T-helper 2 cell treated with Interferon-gamma antibody and Interleukin-4, amounts not matched to agents 5 μg/mL and 100 μg/mL, for 36 hours (primary cell): ENCODE measurements around the gene MARCHF9.
"Not testable (repeated sequence)": the region's sequence is repeated elsewhere in the genome, so short reads cannot be mapped to it uniquely, and the experiment has no call there.

ENCODE experiments used
- DNase-seq: peaks from one replicate; pipeline ENCODE4 v3.0.0; 2021; ENCODE audit warnings: low spot score
- H3K27ac Mint-ChIP-seq: one replicate; pipeline ENCODE4 v1.8.0; 2021; ENCODE audit warnings: mild to moderate bottlenecking, mixed read lengths
- H3K27me3 Mint-ChIP-seq: one replicate; pipeline ENCODE4 v1.8.0; 2021; ENCODE audit warnings: low read depth, mixed read lengths
- H3K36me3 Mint-ChIP-seq: one replicate; pipeline ENCODE4 v1.8.0; 2021; ENCODE audit warnings: low read depth, mixed read lengths
- H3K4me1 Mint-ChIP-seq: one replicate; pipeline ENCODE4 v1.8.0; 2021; ENCODE audit warnings: low read depth, mixed read lengths
- H3K4me3 Mint-ChIP-seq: one replicate; pipeline ENCODE4 v1.8.0; 2022; ENCODE audit warnings: mild to moderate bottlenecking, moderate library complexity, mixed read lengths
- H3K9me3 Mint-ChIP-seq: one replicate; pipeline ENCODE4 v1.8.0; 2021; ENCODE audit warnings: mixed read lengths

Gene MARCHF9, protein sequence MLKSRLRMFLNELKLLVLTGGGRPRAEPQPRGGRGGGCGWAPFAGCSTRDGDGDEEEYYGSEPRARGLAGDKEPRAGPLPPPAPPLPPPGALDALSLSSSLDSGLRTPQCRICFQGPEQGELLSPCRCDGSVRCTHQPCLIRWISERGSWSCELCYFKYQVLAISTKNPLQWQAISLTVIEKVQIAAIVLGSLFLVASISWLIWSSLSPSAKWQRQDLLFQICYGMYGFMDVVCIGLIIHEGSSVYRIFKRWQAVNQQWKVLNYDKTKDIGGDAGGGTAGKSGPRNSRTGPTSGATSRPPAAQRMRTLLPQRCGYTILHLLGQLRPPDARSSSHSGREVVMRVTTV

DNA sequence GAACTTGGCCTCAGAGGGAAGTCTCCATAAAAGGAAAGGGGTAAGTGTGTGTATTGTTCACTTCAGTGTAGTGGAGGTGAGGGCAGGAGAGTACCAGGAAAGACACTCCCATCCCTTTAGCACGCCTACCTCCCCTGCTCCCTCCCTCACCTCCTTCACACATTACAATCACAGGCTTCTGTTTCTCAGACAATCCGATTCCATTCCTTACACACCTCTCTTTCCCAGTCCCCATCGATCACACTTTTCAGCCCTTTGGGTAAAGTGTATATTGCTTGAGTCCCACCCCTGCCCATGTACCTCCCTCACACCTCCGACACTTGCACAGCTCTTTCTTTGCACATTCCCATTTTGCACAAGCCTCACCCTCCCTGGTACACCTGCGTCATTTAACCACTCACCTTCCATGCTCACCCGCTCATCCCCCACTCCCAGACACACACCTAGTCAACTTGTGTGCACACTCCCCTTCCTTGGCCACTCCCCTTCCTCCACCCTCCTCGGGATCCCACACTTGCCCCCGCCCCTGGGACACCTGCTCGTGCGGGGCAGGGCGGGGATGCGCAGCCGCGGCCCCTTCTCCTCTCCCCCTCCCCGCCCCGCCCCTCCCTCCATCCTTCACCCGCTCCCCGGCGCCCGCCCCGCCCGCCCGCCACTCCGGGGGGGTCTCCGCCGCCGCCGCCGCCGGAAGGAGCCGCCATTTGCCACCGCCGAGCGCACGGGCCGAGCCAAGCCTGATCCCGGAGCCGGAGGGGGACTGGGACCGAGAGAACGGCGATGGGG lies at the start of gene MARCHF9:
TSS of gene MARCHF9 (plus strand) at position 693 of the 783 bp plus-strand sequence. CDS start 426 bp downstream, outside the sequence.
- peaks cover 3% of the 10 kb centered on the region for H3K27me3 Mint-ChIP-seq

DNA sequence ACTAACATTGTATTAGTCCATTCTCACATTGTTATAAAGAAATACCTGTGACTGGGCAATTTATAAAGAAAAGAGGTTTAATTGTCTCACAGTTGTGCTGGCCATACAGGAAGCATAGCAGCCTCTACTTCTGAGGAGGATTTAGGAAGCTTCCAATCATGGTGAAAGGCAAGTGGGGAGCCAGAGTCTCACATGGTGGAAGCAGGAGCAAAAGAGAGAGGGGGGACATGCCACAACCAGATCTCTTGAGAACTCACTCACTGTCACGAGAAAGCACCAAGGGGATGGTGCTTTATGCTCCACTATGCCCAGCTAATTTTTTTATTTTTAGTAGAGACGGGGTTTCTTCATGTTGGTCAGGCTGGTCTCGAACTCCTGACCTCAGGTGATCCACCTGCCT lies 47.7 kb upstream of the MARCHF9 start:
- Mint-ChIP-seq H3K4me3 (no peak overlapping the region), H3K9me3 (peaks cover 27% of the 10 kb centered on the region), H3K27me3 (no peaks in the 10 kb centered on the region), H3K4me1 (peaks cover 6% of the 10 kb centered on the region), H3K27ac (no peak overlapping the region), H3K36me3 (peaks cover 57% of the 10 kb centered on the region)
- no peak for DNase-seq

More for the DNA sequence above, at the start of gene MARCHF9:
- H3K4me3 Mint-ChIP-seq: peak within 1 kb of the TSS; percentile 89
- peak; percentile 83 for DNase-seq
- peaks cover 32% of the 10 kb centered on the region for H3K36me3 Mint-ChIP-seq
- H3K4me1 Mint-ChIP-seq: peaks cover 51% of the 10 kb centered on the region
- H3K9me3 Mint-ChIP-seq: no peaks in the 10 kb centered on the region
- H3K27ac Mint-ChIP-seq: peak within 1 kb of the TSS; percentile 85

DNA sequence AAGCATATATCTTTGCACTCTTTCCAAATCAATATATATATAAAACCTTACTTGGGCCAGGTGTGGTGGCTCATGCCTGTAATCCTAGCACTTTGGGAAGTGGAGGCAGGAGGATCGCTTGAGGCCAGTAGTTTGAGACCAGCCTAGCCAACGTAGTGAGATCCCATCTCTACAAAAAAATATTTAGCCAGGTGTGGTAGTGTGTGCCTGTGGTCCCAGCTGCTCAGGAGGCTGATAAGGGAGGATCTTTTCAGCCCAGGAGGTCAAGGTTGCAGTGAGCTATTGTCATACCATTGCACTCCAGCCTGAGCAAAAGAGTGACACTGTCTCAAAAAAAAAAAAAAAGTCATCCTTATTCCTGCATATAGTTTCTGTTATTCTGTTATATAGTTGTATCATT lies 46.6 kb upstream of the MARCHF9 start:
- H3K9me3 Mint-ChIP-seq: peaks cover 18% of the 10 kb centered on the region
- no peak for DNase-seq
- peaks cover 6% of the 10 kb centered on the region for H3K4me1 Mint-ChIP-seq
- peaks cover 51% of the 10 kb centered on the region for H3K36me3 Mint-ChIP-seq
- no peak overlapping the region for H3K27ac Mint-ChIP-seq
- no peaks in the 10 kb centered on the region for H3K27me3 Mint-ChIP-seq
- H3K4me3 Mint-ChIP-seq: no peak overlapping the region

DNA sequence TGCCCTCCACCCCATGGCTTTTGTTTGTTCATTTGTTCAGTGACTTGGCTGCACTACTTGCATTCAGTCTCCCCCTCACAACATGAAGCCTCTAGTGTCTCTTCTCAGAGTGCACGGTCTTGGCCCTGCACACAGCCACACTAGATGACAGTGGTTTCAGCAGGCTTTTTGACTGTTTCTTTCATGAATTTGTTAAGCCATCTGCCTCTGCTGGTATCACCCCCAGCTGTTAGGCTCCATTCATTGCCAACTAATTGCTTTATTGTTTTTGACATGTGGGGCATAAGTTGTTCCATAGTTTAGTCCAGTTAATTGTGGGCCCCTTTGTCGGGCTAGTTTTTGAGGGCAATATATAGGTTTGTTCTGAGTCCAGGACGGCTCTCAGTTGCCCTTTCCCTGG lies 42.2 kb upstream of the MARCHF9 start:
- H3K4me1 Mint-ChIP-seq: peaks cover 6% of the 10 kb centered on the region
- H3K4me3 Mint-ChIP-seq: no peak overlapping the region
- peaks cover 45% of the 10 kb centered on the region for H3K36me3 Mint-ChIP-seq
- H3K27me3 Mint-ChIP-seq: no peaks in the 10 kb centered on the region
- peaks cover 8% of the 10 kb centered on the region for H3K9me3 Mint-ChIP-seq
- H3K27ac Mint-ChIP-seq: no peak overlapping the region
- no peak for DNase-seq

DNA sequence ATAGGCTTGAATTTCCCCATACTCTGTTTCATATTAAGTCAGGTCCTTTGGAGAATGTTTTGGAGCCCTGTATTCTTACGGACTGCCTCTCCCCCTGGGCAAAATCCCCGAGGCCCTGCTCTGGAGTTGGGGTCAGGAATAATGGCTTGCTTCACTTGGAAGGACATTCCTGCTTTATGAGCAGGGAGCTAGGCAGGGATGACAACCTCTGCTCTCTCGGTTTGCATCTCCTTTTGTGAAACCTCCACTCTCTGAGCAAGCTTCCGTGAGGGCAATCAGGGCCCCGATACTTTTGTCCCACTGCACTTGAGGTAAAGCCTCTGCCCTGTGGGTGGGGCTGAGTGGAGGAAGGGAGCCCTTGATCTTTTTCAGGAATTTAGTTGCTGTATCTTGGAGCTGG lies 41.7 kb upstream of the MARCHF9 start:
- H3K36me3 Mint-ChIP-seq: peaks cover 48% of the 10 kb centered on the region
- peaks cover 6% of the 10 kb centered on the region for H3K4me1 Mint-ChIP-seq
- DNase-seq: no peak
- H3K27ac Mint-ChIP-seq: no peak overlapping the region
- H3K9me3 Mint-ChIP-seq: peaks cover 8% of the 10 kb centered on the region
- no peaks in the 10 kb centered on the region for H3K27me3 Mint-ChIP-seq
- no peak overlapping the region for H3K4me3 Mint-ChIP-seq

DNA sequence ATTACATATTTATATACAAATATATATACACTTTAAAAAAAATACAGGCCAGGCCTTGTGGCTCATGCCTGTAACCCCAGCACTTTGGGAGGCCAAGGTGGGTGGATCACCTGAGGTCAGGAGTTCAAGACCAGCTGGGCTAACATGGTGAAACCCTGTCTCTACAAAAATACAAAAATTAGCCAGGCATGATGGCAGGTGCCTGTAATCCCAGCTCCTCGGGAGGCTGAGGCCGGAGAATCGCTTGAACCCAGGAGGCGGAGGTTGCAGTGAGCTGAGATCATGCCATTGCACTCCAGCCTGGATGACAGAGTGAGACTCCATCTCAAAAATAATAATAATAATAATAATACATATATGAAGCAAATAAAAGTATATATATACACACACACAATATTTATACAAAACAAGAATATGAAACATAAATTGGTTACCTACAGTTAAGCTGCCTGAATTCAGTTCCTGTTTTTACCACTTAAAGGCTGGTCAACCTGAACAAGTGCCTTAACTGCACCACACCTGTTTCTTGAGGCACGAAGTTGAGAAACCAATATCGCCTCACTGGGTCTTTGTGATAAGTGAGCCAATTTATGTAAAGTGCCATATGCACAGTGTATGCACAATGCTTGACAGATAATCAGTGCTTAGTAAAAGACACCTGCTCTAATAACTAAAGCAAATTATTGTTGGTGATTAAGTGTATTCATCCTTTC lies 39.7 kb upstream of the MARCHF9 start:
- not testable (repeated sequence) for H3K27ac Mint-ChIP-seq, H3K4me3 Mint-ChIP-seq
- peaks cover 56% of the 10 kb centered on the region for H3K36me3 Mint-ChIP-seq

DNA sequence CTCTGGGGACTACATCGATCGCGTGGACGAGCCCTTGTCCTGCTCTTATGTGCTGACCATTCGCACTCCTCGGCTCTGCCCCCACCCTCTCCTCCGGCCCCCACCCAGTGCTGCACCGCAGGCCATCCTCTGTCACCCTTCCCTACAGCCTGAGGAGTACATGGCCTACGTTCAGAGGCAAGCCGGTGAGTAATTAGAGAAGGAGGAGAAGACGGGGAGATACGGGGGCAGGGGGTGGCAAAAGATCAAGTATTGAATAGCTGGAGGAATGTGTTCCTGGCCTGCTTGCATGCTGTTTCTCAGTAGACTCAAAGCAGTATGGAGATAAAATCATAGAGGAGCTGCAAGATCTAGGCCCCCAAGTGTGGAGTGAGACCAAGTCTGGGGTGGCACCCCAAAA lies 39.1 kb upstream of the MARCHF9 start:
- no peak overlapping the region for H3K4me3 Mint-ChIP-seq
- no peak for DNase-seq
- H3K9me3 Mint-ChIP-seq: peaks cover 8% of the 10 kb centered on the region
- H3K27me3 Mint-ChIP-seq: no peaks in the 10 kb centered on the region
- H3K36me3 Mint-ChIP-seq: peaks cover 56% of the 10 kb centered on the region
- H3K27ac Mint-ChIP-seq: no peak overlapping the region
- H3K4me1 Mint-ChIP-seq: no peaks in the 10 kb centered on the region

More for the DNA sequence above, 39.7 kb upstream of the MARCHF9 start:
- not testable (repeated sequence) for H3K27me3 Mint-ChIP-seq, H3K4me1 Mint-ChIP-seq, H3K9me3 Mint-ChIP-seq, DNase-seq

DNA sequence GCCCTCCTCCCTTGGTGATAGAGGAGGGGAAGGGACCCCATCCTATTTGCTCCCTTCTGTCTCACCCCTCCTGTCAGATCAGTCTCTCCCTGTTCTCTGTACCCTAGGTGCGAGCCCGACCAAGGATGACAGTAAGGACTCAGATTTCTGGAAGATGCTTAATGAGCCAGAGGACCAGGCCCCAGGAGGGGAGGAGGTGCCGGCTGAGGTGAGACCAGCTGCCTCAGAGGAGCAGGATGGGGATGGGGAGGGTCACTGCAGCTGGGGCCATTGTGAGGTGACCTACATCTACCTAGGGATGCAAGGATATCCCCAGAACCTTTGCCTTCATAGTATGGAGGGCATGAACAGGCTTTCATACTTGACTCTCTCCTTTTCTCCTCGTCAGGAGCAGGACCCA lies 38.6 kb upstream of the MARCHF9 start:
- no peak overlapping the region for H3K27ac Mint-ChIP-seq
- H3K4me3 Mint-ChIP-seq: no peak overlapping the region
- H3K27me3 Mint-ChIP-seq: no peaks in the 10 kb centered on the region
- peaks cover 57% of the 10 kb centered on the region for H3K36me3 Mint-ChIP-seq
- no peaks in the 10 kb centered on the region for H3K4me1 Mint-ChIP-seq
- no peak for DNase-seq
- peaks cover 8% of the 10 kb centered on the region for H3K9me3 Mint-ChIP-seq

DNA sequence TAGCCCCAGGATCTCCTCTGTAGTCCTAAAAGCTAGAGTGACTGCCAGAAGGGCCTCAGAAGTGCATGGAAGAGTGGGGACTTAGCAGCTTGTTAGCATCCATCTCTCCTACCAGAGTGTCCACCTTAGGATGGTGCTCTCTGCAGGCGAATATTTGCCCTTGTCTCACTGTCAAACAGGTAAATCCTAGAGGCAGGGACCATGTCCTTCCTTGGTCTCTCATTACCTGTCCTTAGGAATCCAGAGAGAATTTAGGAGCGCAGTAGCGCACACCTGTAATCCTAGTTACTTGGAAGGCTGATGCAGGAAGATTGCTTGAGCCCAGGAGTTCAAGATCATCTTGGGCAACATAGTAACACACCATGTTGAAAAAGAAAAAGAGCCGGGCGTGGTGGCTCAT lies 37.8 kb upstream of the MARCHF9 start:
- Mint-ChIP-seq H3K4me3 (no peak overlapping the region), H3K27ac (no peak overlapping the region), H3K36me3 (peaks cover 57% of the 10 kb centered on the region), H3K9me3 (peaks cover under 1% of the 10 kb centered on the region), H3K27me3 (no peaks in the 10 kb centered on the region), H3K4me1 (peaks cover 5% of the 10 kb centered on the region)
- DNase-seq: no peak

DNA sequence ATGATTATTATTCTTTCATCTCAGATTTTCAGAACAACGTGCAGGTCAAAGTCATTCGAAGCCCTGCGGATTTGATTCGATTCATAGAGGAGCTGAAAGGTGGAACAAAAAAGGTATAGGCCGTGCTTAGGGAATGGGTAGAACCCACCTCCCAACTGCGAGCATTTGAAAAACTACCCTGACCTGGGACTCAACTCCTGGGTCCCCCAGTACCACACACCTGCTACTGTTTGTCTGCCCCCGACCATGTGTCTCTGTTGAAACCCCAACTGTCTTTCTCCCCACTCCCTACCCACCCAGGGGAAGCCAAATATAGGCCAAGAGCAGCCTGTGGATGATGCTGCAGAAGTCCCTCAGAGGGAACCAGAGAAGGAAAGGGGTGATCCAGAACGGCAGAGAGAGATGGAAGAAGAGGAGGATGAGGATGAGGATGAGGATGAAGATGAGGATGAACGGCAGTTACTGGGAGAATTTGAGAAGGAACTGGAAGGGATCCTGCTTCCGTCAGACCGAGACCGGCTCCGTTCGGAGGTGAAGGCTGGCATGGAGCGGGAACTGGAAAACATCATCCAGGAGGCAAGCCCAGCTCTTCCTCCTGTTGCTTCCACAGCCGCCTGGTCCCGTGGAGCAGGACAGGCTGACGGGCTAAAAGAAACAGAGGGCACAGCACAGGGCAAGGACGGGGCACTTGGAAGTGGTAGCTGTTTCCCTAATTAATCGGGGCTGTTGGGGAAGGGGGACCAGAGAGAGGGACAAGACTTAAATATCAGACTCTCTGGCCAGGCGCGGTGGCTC lies 36.9 kb upstream of the MARCHF9 start:
- Mint-ChIP-seq H3K9me3 (no peaks in the 10 kb centered on the region), H3K4me3 (no peak overlapping the region), H3K36me3 (peaks cover 52% of the 10 kb centered on the region), H3K27ac (no peak overlapping the region), H3K4me1 (peaks cover 5% of the 10 kb centered on the region), H3K27me3 (no peaks in the 10 kb centered on the region)
- DNase-seq: no peak

DNA sequence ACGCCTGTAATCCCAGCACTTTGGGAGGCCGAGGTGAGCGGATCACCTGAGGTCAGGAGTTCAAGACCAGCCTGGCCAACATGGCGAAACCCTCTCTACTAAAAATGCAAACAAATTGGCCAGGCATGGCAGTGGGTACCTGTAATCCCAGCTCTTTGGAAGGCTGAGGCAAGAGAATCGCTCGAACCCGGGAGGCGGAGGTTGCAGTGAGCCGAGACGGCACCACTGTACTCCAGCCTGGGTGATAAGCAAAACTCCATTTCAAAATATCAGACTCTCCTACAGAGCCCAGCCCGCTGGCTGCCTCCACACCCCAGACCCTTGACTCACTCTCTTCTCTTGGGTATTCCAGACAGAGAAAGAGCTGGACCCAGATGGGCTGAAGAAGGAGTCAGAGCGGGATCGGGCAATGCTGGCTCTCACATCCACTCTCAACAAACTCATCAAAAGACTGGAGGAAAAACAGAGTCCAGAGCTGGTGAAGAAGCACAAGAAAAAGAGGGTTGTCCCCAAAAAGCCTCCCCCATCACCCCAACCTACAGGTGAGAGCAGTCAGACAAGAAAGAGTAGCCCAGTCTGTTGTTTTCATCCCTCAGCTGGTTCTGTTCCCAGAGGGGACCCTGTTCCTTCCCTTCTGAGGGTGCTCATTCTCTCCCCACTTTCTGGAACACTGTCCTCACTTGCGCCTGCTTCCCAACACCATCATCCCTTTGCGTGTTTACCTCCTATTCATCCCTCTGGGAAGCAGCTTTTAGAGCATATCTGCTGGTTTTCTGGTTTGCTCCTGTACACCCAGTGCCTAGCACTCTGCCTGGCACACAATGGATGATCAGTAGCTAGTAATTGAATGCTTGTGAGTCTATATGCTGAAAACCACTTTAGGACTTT lies 36.0 kb upstream of the MARCHF9 start:
- Mint-ChIP-seq H3K27ac (peak overlapping the region; percentile 34), H3K27me3 (no peaks in the 10 kb centered on the region), H3K36me3 (peaks cover 47% of the 10 kb centered on the region), H3K4me3 (no peak overlapping the region), H3K4me1 (peaks cover 5% of the 10 kb centered on the region), H3K9me3 (no peaks in the 10 kb centered on the region)
- DNase-seq: no peak

DNA sequence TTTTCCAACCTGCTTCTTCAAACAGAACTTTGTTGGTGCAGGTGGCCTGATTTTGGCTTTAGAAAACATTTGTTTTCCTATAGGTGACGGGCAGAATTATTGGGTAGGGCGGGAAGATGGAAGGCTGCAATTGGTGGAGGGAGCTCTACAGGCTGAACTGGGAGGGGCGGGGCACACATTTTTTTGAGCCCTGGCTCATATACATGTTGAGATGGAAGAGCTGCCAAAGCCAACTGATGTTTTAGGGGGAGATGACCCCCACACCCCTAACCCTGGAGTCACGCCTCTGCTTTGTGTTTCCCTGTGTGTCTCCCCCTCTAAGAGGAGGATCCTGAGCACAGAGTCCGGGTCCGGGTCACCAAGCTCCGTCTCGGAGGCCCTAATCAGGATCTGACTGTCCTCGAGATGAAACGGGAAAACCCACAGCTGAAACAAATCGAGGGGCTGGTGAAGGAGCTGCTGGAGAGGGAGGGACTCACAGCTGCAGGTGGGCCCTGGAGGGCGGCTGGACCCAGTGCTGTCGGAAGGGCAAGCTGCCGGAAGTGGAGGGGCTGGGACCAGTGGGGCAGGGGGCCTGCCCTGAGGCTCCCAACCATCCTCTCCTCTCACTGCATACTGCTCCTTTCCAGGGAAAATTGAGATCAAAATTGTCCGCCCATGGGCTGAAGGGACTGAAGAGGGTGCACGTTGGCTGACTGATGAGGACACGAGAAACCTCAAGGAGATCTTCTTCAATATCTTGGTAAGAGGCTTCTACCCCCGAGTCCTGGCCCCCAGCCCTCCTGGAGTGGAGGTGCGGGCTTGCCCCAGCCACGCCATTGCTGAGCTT lies 34.9 kb upstream of the MARCHF9 start:
- Mint-ChIP-seq H3K4me3 (no peak overlapping the region), H3K36me3 (peaks cover 49% of the 10 kb centered on the region), H3K27me3 (no peaks in the 10 kb centered on the region), H3K4me1 (peaks cover 5% of the 10 kb centered on the region), H3K27ac (no peak overlapping the region), H3K9me3 (no peaks in the 10 kb centered on the region)
- DNase-seq: no peak
